Fibroblast of mammary gland (primary cell): ENCODE data around the gene UBE2D1.

Experiments used
- DNase-seq: peaks from one replicate; pipeline ENCODE4 v3.0.0-alpha.2; 2010; ENCODE audit warnings: low read depth
- H3K4me3 ChIP-seq: 2 replicates; pipeline ENCODE4 v1.5.1; 2011; ENCODE audit warnings: low read depth, mild to moderate bottlenecking, low read length, moderate library complexity; ENCODE audit not compliant: control insufficient read depth
- TF ChIP-seq, protein P1 (sequence below): conservative IDR thresholded peaks from 2 replicates; pipeline ENCODE4 v1.5.1; 2011; ENCODE audit warnings: low read depth, low read length, inconsistent platforms; ENCODE audit not compliant: control insufficient read depth, insufficient read depth

Gene UBE2D1

GRCh38 chr10:58320351-58321049 lies 14.3 kb upstream of the UBE2D1 start:
- TF ChIP-seq, protein P1, sequence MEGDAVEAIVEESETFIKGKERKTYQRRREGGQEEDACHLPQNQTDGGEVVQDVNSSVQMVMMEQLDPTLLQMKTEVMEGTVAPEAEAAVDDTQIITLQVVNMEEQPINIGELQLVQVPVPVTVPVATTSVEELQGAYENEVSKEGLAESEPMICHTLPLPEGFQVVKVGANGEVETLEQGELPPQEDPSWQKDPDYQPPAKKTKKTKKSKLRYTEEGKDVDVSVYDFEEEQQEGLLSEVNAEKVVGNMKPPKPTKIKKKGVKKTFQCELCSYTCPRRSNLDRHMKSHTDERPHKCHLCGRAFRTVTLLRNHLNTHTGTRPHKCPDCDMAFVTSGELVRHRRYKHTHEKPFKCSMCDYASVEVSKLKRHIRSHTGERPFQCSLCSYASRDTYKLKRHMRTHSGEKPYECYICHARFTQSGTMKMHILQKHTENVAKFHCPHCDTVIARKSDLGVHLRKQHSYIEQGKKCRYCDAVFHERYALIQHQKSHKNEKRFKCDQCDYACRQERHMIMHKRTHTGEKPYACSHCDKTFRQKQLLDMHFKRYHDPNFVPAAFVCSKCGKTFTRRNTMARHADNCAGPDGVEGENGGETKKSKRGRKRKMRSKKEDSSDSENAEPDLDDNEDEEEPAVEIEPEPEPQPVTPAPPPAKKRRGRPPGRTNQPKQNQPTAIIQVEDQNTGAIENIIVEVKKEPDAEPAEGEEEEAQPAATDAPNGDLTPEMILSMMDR, result no peak
- no peak for DNase-seq
- H3K4me3 ChIP-seq, result no peak overlapping the region

- TF ChIP-seq, protein P1, result no peak
- peak; percentile 36 for DNase-seq
- no peak overlapping the region for H3K4me3 ChIP-seq
Observed at GRCh38 chr10:58322072-58322834, 12.6 kb upstream of the UBE2D1 start.

GRCh38 chr10:58322835-58323209 lies 12.0 kb upstream of the UBE2D1 start:
- no peak for DNase-seq
- no peak overlapping the region for H3K4me3 ChIP-seq
- TF ChIP-seq, protein P1, result no peak

- peak; percentile 83 for DNase-seq
- H3K4me3 ChIP-seq, result peak overlapping the region; percentile 57
- TF ChIP-seq, protein P1, result no peak
Observed at GRCh38 chr10:58326967-58327381, 7.8 kb upstream of the UBE2D1 start.

- DNase-seq, result no peak
- TF ChIP-seq, protein P1, result no peak
- H3K4me3 ChIP-seq, result no peak overlapping the region
Observed at GRCh38 chr10:58328233-58328632, 6.6 kb upstream of the UBE2D1 start.

DNA sequence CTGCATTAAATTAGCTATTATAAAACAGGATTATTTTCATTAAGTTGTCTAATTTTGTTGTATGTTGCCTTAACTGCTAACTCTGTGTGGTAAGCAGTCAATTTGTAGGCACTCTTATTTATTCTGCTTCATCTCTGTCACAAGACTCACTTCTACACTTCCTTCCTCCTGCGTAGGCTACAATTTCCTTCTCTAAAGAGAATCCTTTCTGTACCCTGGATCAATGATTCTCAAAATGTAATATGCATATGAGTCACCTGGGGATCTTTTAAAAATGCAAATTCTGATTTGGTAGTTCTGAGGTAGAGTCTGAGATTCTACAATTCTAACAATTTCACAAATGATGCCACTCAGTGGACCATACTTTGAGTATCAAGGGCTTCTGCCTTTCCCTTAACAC lies 4.4 kb upstream of the UBE2D1 start:
- TF ChIP-seq, protein P1, result no peak
- DNase-seq, result no peak
- H3K4me3 ChIP-seq, result no peak overlapping the region

DNA sequence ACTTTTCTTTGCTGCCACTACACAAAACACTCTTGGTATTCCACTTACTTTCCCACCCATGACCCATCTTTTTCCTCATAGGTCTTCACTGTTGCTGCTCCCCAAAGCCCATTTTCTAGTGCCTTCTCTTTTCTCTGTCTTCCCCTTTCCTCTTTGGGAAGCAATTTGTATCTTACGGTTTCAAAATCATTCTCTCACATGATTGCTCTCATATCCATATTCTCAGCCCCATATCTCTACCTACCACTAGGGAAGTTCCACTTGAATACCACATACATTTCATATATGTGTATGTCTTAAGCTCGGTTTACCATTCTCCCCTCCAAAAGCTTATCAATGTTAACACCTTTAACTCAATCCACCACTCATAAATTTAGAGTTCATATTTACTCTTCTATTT lies 3.2 kb upstream of the UBE2D1 start:
- H3K4me3 ChIP-seq, result no peak overlapping the region
- DNase-seq, result no peak
- TF ChIP-seq, protein P1, result no peak
